DND-41 (cell line): ENCODE results near the gene PTPRN.

Experiments
- EZH2 ChIP-seq: IDR thresholded peaks from 3 replicates; pipeline ENCODE4 v1.6.1; 2012; ENCODE audit warnings: borderline replicate concordance, low read depth, mild to moderate bottlenecking, moderate library complexity, low read length, inconsistent platforms; ENCODE audit not compliant: severe bottlenecking
- TF ChIP-seq, protein P1 (sequence below): IDR thresholded peaks from 2 replicates; pipeline ENCODE4 v1.5.1; 2012; ENCODE audit warnings: borderline replicate concordance, low read length, moderate library complexity, mild to moderate bottlenecking; ENCODE audit not compliant: poor library complexity, severe bottlenecking; ENCODE audit errors: extremely low read depth

DNA sequence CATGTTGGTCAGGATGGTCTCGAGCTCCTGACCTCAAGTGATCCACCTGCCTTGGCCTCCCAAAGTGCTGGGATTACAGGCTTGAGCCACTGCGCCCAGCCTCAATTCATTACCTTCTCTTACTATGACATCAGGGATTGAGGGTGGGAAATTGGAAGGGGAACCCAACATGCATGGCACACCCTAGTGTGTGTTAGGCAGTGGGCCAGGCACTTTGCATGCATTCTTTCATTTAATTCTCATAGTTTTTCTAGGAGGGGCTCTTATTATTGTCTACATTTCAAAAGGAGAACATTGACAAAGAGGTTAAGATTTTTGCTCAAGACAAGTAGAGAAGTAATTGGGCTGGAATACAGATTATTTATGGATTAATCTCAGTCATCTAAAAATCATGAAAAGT, 40.9 kb downstream of the PTPRN start:
- TF ChIP-seq, protein P1, sequence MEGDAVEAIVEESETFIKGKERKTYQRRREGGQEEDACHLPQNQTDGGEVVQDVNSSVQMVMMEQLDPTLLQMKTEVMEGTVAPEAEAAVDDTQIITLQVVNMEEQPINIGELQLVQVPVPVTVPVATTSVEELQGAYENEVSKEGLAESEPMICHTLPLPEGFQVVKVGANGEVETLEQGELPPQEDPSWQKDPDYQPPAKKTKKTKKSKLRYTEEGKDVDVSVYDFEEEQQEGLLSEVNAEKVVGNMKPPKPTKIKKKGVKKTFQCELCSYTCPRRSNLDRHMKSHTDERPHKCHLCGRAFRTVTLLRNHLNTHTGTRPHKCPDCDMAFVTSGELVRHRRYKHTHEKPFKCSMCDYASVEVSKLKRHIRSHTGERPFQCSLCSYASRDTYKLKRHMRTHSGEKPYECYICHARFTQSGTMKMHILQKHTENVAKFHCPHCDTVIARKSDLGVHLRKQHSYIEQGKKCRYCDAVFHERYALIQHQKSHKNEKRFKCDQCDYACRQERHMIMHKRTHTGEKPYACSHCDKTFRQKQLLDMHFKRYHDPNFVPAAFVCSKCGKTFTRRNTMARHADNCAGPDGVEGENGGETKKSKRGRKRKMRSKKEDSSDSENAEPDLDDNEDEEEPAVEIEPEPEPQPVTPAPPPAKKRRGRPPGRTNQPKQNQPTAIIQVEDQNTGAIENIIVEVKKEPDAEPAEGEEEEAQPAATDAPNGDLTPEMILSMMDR: no peak
- no peak for TF ChIP-seq EZH2
